Lower leg skin (tissue), 4 donors: ENCODE measurements around the gene RNASE12. TPM values are rescaled to one million over a fixed set of nuclear protein-coding genes. Genes with fewer than 3 reads are reported as not detected.
A peak's percentile ranks its signal among the peaks of the same experiment; 100 is the strongest.

ENCODE experiments used
- DNase-seq, 2 donors: peaks; one replicate each; pipeline ENCODE4 v3.0.0-alpha.2; 2019; ENCODE audit warnings: low spot score in 2 of 2
- H3K4me3 ChIP-seq: fragments of 200-600 bp; sonication (generic); 2 replicates; pipeline ENCODE4 v1.5.1; 2017; ENCODE audit warnings: mild to moderate bottlenecking, low read depth; ENCODE audit not compliant: poor library complexity, severe bottlenecking
- POLR2A ChIP-seq, 2 donors: fragments of 450-650 bp; IDR thresholded peaks; one replicate each; pipeline ENCODE4 v1.6.1; 2016 to 2017; ENCODE audit warnings: antibody characterized with exemption in 2 of 2, mild to moderate bottlenecking in 1 of 2, moderate library complexity in 1 of 2
- WGBS, 2 donors: methylation state at CpG; one replicate each; pipeline ENCODE4 v1.1.5; 2018; 5-methylcytosine and 5-hydroxymethylcytosine counted together
- intact Hi-C: fragments of 100-400 bp; cut with DNase I; formaldehyde crosslinking; loops from one replicate; pipeline ENCODE4 v1.15.0; 2023; ENCODE audit warnings: low total_unique reads
- total RNA-seq, 4 donors: library from RNA; depleted of rRNA; stranded (reverse); fragments of >200 nt; gene quantifications; one replicate each; pipeline ENCODE4 v1.1.0, GENCODE V29; 2016
- TF ChIP-seq, protein P1 (sequence below), 3 donors: fragments of 450-650 bp; IDR thresholded peaks; one replicate each; pipeline ENCODE4 v1.5.1; 2016; ENCODE audit warnings: antibody characterized with exemption in 3 of 3, mild to moderate bottlenecking in 3 of 3, moderate library complexity in 2 of 3

RNASE12 gene
- total RNA-seq, 4 donors from 2014 or later: not detected

DNA sequence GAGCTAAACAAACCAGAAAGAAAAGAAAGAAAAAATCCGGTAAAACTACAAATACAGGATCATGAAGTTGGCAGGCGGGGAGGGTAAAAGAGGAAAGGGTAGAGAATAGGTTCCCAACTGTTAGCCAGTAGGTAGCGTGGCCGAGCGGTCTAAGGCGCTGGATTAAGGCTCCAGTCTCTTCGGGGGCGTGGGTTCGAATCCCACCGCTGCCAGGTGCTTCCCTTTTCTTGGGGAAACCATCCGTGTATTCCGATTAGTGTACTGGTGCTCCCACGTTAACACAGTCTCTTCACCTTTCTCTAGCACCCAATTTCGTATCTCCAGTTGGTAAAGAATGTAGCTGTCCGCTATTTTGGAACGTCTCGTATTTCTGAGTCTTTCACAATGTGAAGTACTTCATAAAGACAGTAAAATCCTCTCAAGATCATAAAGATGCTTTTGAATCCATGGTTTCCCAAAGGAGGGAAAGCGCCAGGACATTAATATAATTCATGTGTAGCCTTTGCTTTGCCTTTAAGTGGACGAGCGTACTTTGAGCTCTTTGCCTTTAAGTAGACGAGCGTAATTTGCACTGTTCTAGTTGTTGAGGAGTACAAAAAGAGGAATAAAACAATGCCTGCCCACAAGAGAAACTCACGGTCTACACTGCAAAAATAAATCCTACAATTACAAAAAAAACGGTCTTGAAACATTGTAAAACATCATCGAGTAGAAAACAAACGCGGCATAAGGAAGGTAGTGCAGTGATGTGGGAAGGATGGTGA lies 19.0 kb upstream of the RNASE12 start:
- WGBS, 2 donors: 7 to 9% methylated on average over 27 of the region's 27 CpGs
- peak; percentile 78 to 95 for DNase-seq
- intact Hi-C loops: loop anchor here (5.0 kb wide), 2 partner anchors 77 to 278 kb away; partner anchors contain the start of genes ANG and CCNB1IP1
- no peak for TF ChIP-seq POLR2A (IDR thresholded peaks at IDR 0.05)
- TF ChIP-seq, protein P1, sequence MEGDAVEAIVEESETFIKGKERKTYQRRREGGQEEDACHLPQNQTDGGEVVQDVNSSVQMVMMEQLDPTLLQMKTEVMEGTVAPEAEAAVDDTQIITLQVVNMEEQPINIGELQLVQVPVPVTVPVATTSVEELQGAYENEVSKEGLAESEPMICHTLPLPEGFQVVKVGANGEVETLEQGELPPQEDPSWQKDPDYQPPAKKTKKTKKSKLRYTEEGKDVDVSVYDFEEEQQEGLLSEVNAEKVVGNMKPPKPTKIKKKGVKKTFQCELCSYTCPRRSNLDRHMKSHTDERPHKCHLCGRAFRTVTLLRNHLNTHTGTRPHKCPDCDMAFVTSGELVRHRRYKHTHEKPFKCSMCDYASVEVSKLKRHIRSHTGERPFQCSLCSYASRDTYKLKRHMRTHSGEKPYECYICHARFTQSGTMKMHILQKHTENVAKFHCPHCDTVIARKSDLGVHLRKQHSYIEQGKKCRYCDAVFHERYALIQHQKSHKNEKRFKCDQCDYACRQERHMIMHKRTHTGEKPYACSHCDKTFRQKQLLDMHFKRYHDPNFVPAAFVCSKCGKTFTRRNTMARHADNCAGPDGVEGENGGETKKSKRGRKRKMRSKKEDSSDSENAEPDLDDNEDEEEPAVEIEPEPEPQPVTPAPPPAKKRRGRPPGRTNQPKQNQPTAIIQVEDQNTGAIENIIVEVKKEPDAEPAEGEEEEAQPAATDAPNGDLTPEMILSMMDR (IDR thresholded peaks at IDR 0.05): no peak
- peak overlapping the region; percentile 70 for H3K4me3 ChIP-seq

DNA sequence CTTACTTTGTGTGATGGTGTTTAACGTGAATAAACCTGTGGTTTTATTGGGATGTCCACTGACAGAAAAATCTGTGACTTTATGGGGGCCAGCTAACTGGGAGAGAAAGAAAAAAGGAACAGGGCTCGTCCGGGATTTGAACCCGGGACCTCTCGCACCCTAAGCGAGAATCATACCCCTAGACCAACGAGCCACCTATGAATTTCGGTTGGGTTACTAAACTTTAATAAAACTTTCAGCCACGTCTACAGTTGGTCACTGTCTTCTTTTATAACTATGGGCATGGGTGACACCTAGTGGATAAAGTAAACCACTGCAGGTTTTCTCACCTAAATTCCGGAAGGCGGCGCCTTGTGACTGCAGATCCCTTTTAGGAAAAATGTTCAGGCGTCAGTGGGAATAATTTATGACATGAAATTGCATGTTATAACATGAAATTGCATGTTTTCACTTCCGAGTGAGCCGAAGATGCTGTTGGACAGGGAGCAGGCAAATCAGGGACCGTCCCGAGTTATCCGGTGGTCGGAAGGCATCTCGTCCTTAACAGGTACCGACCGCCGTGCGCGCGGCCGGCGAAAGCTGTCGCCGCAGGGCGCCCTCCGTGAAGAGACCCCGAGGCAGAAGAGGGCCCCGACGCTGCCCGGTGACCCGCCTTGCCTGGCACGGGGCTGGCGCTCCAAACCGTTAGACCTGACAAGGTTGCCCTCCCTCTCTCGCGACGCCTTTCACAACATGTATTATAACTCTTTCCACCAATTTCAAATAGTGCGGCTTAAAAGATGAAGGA lies 18.2 kb upstream of the RNASE12 start:
- peak; percentile 83 to 91 for DNase-seq
- 1% methylated on average over 44 of the region's 44 CpGs for WGBS, 2 donors
- TF ChIP-seq POLR2A (IDR thresholded peaks at IDR 0.05): no peak
- TF ChIP-seq, protein P1 (IDR thresholded peaks at IDR 0.05): peak in 2 of 3 donors; percentile 15 to 81

DNA sequence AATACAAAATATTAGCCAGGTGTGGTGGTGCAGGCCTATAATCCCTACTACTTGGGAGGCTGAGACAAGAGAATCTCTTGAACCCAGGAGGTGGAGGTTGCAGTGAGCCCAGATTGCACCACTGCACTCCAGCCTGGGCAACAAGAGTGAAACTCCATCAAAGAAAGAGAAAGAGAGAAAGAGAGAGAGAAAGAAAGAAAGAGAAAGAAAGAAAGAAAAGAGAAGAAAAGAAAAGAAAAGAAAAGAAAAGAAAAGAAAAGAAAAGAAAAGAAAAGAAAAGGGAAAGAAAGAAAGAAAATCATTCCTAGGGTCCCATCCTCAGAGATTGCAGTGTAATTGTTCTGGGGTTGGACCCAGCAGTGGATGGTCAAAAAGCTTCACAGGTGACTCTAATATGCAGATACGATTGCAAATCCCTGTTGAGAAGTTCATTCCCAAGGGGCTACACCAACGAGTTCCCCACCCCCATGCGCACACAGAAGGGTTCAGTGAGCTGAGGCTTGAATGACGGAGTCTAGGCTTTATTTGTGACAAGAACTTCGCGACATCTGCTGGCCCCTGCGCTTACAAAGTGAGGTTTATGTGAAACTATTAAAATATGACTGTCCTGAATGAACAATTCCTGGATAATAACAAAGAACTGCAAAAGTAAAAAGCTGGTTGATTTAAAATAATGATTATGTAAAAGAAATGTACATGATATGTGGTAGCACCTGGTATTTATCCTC lies 17.4 kb upstream of the RNASE12 start:
- H3K4me3 ChIP-seq: no peak overlapping the region
- no peak for DNase-seq
- no peak for TF ChIP-seq POLR2A (IDR thresholded peaks at IDR 0.05)
- TF ChIP-seq, protein P1 (IDR thresholded peaks at IDR 0.05): no peak
- intact Hi-C loops: no loop called here
- 67 to 71% methylated on average over 7 of the region's 7 CpGs for WGBS, 2 donors

More for the DNA sequence above, 18.2 kb upstream of the RNASE12 start:
- intact Hi-C loops: loop anchor here (5.0 kb wide), 2 partner anchors 78 to 277 kb away; partner anchors contain the start of genes ANG and CCNB1IP1
- peak overlapping the region; percentile 70 for H3K4me3 ChIP-seq

DNA sequence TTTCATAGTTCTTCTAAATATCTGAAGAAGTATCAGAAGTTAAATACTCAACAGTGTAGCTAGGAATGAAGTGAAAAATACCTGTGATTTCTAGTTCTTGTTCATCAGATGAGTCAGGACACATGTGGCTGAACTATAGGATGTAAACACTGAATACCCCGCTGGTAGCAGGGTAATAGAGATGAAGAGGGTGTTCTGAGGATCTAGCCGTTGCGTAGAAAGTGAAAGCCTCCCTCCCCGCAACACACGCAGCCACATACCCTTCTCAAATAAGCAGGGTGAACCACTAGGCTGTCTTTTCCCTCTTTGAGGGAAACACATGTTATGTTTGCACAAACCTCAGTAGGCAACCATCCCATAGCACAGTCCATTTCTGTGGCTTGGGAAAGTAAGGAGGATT lies 16.4 kb upstream of the RNASE12 start:
- WGBS, 2 donors: 66 to 76% methylated on average over 5 of the region's 5 CpGs
- DNase-seq: no peak
- no peak overlapping the region for H3K4me3 ChIP-seq
- TF ChIP-seq POLR2A (IDR thresholded peaks at IDR 0.05): no peak
- TF ChIP-seq, protein P1 (IDR thresholded peaks at IDR 0.05): no peak
- intact Hi-C loops: no loop called here

DNA sequence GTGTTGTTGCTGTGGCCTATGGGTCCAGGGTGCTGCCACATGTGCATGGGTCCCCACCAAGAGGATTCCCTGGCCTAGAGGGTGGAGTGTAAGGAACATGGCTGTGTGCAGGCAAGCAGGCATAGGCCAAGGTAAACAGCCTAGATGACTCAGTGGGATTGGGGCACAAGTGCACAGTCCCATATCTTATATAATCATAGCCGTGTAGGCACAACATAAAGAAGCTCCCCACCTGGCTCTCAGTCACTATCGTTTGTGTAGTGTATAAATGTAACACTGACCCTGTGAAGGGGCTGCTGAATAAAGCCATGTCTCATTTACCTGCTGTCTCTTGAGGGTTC lies 15.7 kb upstream of the RNASE12 start:
- TF ChIP-seq, protein P1 (IDR thresholded peaks at IDR 0.05): no peak
- TF ChIP-seq POLR2A (IDR thresholded peaks at IDR 0.05): no peak
- WGBS, 2 donors: 74% methylated on average over 2 of the region's 2 CpGs
- intact Hi-C loops: no loop called here

More for the DNA sequence above, 15.7 kb upstream of the RNASE12 start:
- H3K4me3 ChIP-seq: no peak overlapping the region
- DNase-seq: no peak
